ENCODE data around the gene SYNE1. TPM values are rescaled to one million over a fixed set of nuclear protein-coding genes. Genes with fewer than 3 reads are reported as not detected.

The SYNE1 gene
- total RNA-seq, 4 donors from 2014 or later = 411 to 622 (median 490) TPM

DNA sequence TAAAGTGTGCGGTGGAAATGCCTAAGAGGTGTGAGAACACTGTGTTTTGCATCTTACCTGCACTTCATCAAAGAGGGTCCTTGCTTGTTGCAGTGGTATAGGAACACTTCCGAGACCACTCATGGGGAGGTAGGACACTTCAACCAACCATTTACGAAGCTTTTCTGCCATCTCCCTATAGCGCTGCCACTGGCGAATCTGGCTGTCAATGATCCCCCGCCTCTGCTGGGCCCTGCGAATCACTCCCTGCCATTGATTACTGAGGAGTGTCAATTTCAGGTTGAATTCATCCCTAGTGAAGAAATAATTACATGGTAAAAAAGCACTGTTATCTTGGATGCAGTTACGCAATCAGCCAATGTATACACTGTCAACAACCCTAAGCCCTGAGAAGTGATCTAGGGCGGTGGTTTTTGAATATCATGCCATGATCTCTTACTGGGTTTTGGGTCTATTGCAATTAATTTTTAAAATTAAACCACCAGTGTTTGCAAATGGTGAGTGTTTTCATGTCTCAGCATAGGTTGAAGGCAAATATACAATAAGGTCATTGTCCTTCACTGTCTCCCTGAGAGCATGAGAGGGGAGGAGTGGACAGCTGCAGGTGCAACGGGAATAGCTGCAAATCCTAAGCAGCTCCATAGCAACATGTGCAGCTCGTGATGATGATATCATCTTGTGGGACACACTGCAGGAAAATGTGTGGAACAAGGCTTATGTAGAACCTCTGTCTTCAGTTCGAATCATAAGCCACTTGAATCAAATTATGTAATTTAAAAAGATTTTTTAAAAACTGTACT is 429.0 kb downstream of the SYNE1 start:
- 92 to 97% methylated on average over 12 of the region's 12 CpGs for WGBS, 2 donors
- H3K9me3 ChIP-seq = no peaks in the 10 kb centered on the region
- TF ChIP-seq, protein P1, sequence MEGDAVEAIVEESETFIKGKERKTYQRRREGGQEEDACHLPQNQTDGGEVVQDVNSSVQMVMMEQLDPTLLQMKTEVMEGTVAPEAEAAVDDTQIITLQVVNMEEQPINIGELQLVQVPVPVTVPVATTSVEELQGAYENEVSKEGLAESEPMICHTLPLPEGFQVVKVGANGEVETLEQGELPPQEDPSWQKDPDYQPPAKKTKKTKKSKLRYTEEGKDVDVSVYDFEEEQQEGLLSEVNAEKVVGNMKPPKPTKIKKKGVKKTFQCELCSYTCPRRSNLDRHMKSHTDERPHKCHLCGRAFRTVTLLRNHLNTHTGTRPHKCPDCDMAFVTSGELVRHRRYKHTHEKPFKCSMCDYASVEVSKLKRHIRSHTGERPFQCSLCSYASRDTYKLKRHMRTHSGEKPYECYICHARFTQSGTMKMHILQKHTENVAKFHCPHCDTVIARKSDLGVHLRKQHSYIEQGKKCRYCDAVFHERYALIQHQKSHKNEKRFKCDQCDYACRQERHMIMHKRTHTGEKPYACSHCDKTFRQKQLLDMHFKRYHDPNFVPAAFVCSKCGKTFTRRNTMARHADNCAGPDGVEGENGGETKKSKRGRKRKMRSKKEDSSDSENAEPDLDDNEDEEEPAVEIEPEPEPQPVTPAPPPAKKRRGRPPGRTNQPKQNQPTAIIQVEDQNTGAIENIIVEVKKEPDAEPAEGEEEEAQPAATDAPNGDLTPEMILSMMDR (IDR thresholded peaks at IDR 0.05) = no peak
- TF ChIP-seq POLR2A (IDR thresholded peaks at IDR 0.05) = no peak
- H3K36me3 ChIP-seq = peaks cover 32 to 51% of the 10 kb centered on the region in 2 donors
- H3K4me3 ChIP-seq (replicated peaks in 1 of 3) = no peak overlapping the region
- H3K27me3 ChIP-seq = no peaks in the 10 kb centered on the region
- intact Hi-C loops (cut with DNase I) = no loop called here
- H3K27ac ChIP-seq = no peak overlapping the region
- no peaks in the 10 kb centered on the region for H3K4me1 ChIP-seq
- DNase-seq = no peak

DNA sequence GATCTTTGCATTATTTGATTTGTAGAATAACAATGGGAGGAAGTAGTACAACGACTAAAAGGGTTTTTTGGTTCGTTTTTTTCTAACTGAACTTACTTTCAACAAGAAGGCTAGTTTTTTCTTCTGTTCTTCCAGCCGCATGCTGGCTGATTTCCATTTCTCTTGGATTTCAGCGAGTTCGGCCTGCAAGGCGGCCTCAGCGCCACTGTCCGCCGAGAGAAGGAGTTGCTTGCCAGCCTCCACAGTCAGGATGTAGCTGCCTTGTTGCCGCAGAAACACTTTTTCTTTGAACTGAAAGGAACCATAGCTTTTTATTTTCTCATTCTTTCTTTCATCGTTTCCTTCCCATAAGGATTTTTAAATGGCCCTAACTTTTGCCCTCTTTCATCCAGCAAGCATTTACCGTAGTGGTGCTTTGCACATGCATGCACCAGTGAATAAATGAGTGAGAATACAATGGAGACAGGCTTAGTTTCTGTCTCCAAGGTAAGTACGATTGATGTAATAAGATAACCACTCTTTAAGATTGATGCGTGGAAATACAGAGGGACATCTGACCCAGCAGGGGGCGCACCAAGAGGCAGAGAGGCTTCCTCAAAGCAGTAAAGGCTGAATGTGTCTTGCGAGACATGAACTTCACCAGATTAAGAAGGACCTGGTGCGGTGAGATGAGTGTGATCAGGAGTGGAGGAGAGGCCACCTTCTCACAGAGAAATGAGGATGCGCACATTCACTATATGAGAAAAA is 430.9 kb downstream of the SYNE1 start:
- no peaks in the 10 kb centered on the region for H3K9me3 ChIP-seq
- H3K27me3 ChIP-seq = no peaks in the 10 kb centered on the region
- 91 to 92% methylated on average over 18 of the region's 18 CpGs for WGBS, 2 donors
- H3K36me3 ChIP-seq = peaks cover 37 to 48% of the 10 kb centered on the region in 2 donors
- no peaks in the 10 kb centered on the region for H3K4me1 ChIP-seq
- H3K27ac ChIP-seq = no peak overlapping the region
- DNase-seq = no peak
- no peak for TF ChIP-seq POLR2A (IDR thresholded peaks at IDR 0.05)
- TF ChIP-seq, protein P1 (IDR thresholded peaks at IDR 0.05) = peak in 1 of 6 experiments; percentile 41
- intact Hi-C loops (cut with DNase I) = no loop called here
- H3K4me3 ChIP-seq (replicated peaks in 1 of 3) = no peak overlapping the region

DNA sequence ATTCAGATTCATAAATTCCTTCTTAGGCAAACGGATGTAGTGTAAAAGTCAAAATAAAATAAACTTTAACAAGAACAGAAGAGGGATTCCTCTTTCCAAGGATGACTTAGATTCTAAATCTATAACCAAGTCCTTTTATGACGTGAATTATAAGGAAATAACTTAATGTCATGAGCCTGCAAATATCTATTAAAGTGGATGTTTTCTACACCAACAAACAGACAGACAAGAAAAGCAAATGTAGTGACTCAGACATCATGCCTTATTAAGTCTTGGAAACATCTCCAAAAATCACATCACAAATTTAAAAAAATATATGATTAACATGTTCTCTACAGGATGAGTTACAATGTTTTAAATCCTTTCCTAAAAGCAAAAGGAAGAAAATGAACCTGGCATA is 432.6 kb downstream of the SYNE1 start:
- Histone ChIP-seq H3K27me3 (no peaks in the 10 kb centered on the region), H3K4me3 (replicated peaks in 1 of 3) (no peak overlapping the region), H3K4me1 (no peaks in the 10 kb centered on the region), H3K27ac (no peak overlapping the region), H3K9me3 (no peaks in the 10 kb centered on the region), H3K36me3 (peaks cover 43 to 61% of the 10 kb centered on the region in 2 donors)
- 85 to 94% methylated on average over 2 of the region's 2 CpGs for WGBS, 2 donors
- intact Hi-C loops (cut with DNase I) = no loop called here
- TF ChIP-seq POLR2A (IDR thresholded peaks at IDR 0.05) = no peak
- TF ChIP-seq, protein P1 (IDR thresholded peaks at IDR 0.05) = no peak
- DNase-seq = no peak

DNA sequence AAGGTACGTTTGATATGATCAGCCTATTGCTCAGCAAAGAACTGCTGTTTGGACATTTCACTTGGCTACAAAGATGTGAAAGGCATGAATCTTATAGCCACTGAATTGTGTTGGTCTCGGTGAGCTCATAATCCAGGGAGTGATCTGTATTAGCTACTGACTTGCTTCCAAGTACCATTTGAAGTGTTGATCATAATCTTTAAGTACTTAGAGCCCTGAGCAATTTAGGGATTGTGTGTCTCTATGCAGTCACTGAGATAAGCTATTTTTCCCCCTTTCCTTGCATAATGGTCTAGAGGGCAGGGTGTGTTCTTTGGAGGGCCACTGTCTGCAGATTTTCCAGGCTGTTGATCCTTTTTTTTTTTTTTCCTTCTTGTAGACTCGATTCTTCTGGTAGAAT is 436.0 kb downstream of the SYNE1 start:
- DNase-seq = no peak
- intact Hi-C loops (cut with DNase I) = no loop called here
- H3K4me1 ChIP-seq = no peaks in the 10 kb centered on the region
- H3K36me3 ChIP-seq = peaks cover 34 to 58% of the 10 kb centered on the region in 2 donors
- no peak overlapping the region for H3K4me3 ChIP-seq (replicated peaks in 1 of 3)
- 59 to 71% methylated on average over 3 of the region's 3 CpGs for WGBS, 2 donors
- no peak overlapping the region for H3K27ac ChIP-seq
- no peaks in the 10 kb centered on the region for H3K9me3 ChIP-seq
- TF ChIP-seq POLR2A (IDR thresholded peaks at IDR 0.05) = no peak
- TF ChIP-seq, protein P1 (IDR thresholded peaks at IDR 0.05) = no peak
- H3K27me3 ChIP-seq = no peaks in the 10 kb centered on the region

DNA sequence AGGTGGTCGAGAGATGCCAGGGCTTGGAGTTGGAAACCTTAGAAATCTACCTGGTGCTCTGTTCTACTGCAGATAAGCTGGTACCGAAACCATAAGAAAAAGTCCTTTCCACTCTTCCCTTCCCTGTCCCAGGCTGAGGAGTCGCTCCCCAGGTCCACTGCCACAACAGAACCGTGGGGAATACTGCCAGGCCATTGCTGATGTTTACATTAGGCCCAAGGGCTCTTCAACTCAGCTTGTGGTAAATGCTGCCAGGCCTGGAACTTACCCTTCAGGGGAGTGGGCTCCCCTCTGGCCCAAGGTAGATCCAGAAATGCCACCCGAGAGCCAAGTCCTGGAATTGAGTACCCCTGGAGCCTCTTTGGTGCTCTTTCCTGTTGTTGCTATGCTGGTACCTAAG is 441.3 kb downstream of the SYNE1 start:
- Histone ChIP-seq H3K27me3 (no peaks in the 10 kb centered on the region), H3K4me1 (no peaks in the 10 kb centered on the region), H3K27ac (peak overlapping the region in 1 of 3 donors; percentile 19), H3K9me3 (no peaks in the 10 kb centered on the region), H3K4me3 (replicated peaks in 1 of 3) (no peak overlapping the region), H3K36me3 (peaks cover 23 to 42% of the 10 kb centered on the region in 2 donors)
- DNase-seq = no peak
- TF ChIP-seq POLR2A (IDR thresholded peaks at IDR 0.05) = no peak
- TF ChIP-seq, protein P1 (IDR thresholded peaks at IDR 0.05) = no peak
- 85 to 86% methylated on average over 5 of the region's 5 CpGs for WGBS, 2 donors
- intact Hi-C loops (cut with DNase I) = no loop called here
